ENCODE measurements around the gene NSD1. TPM values are rescaled to one million over a fixed set of nuclear protein-coding genes. Genes with fewer than 3 reads are reported as not detected.

The NSD1 gene
- total RNA-seq, 2 experiments from 2014 or later, result 87.6 to 93.3 TPM

DNA sequence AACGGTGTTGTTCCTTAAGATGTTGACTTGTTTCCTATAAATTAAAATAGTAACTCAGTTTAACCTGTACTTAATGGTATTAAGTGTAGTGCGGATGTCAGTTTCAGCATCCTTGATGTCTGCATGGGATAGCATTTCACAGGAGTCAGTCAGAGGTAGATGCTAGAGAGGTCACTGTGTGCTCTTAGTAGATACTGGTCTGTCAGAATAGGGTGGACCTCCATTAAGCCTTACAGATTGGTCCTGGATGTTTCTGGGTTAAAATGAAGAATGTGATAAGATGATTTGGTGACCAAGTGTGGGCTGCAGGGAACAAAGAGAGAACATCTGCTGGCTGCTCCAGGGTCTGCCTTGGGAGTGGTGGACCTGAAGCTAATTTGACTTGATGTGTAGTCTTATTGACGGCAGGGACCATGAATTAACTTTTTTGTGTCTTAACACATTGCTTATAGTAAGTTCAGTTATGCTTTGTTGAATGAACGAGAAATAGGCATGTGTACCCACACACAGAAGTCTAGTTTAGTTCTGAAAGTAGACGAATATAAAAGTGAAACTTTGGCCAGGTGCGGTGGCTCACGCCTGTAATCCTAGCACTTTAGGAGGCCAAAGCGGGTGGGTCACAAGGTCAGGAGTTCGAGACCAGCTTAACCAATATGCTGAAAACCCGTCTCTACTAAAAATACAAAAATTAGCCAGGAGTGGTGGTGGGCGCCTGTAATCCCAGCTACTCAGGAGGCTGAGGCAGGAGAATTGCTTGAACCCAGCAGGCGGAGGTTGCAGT is 157.4 kb downstream of the NSD1 start:
- Mint-ChIP-seq H3K9me3 (no peaks in the 10 kb centered on the region), H3K27ac (no peak overlapping the region), H3K36me3 (ENCODE audit: low read depth) (peaks cover 89% of the 10 kb centered on the region), H3K4me3 (no peak overlapping the region), H3K4me1 (ENCODE audit: low read depth) (peaks cover 11% of the 10 kb centered on the region), H3K27me3 (no peaks in the 10 kb centered on the region)
- TF ChIP-seq, protein P1, sequence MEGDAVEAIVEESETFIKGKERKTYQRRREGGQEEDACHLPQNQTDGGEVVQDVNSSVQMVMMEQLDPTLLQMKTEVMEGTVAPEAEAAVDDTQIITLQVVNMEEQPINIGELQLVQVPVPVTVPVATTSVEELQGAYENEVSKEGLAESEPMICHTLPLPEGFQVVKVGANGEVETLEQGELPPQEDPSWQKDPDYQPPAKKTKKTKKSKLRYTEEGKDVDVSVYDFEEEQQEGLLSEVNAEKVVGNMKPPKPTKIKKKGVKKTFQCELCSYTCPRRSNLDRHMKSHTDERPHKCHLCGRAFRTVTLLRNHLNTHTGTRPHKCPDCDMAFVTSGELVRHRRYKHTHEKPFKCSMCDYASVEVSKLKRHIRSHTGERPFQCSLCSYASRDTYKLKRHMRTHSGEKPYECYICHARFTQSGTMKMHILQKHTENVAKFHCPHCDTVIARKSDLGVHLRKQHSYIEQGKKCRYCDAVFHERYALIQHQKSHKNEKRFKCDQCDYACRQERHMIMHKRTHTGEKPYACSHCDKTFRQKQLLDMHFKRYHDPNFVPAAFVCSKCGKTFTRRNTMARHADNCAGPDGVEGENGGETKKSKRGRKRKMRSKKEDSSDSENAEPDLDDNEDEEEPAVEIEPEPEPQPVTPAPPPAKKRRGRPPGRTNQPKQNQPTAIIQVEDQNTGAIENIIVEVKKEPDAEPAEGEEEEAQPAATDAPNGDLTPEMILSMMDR (IDR thresholded peaks at IDR 0.05), result no peak
- H3K4me1 ChIP-seq (ENCODE audit: insufficient read depth, low read length), result peaks cover 6% of the 10 kb centered on the region
- no peak overlapping the region for H3K4me3 ChIP-seq (ENCODE audit: low read length)
- ChIA-PET POLR2A (no interaction called here), CTCF (no interaction called here)
- H3K9me3 ChIP-seq (ENCODE audit: control insufficient read depth in 1 of 2, insufficient read depth in 1 of 2, low read length in 2 of 2), result no peaks in the 10 kb centered on the region
- H3K27me3 ChIP-seq (ENCODE audit: control insufficient read depth in 1 of 2, insufficient read depth in 2 of 2, low read length in 2 of 2), result no peaks in the 10 kb centered on the region
- DNase-seq, result no peak
- no peak overlapping the region for H3K27ac ChIP-seq (ENCODE audit: low read depth in 1 of 2, low read length in 2 of 2)
- intact Hi-C loops (cut with DNase I, micrococcal nuclease), result no loop called here
- ATAC-seq (ENCODE audit: poor library complexity), result no peak
- peaks cover 84% of the 10 kb centered on the region for H3K36me3 ChIP-seq (ENCODE audit: insufficient read depth, low read length)

DNA sequence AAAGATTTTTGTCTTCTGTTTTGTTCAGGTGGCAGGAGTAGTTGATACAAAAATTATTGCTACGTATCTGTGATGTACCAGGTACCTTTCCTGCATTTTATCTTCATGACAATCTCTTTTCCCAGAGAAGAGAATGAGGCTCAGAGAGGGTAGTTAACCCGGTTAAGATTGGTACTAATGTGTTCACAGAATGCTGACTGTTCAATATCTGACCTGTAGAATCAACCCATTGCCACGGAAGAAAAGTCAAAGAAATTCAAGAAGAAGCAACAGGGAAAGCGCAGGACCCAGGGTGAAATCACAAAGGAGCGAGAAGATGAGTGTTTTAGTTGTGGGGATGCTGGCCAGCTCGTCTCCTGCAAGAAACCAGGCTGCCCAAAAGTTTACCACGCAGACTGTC is 158.2 kb downstream of the NSD1 start:
- DNase-seq, result no peak

DNA sequence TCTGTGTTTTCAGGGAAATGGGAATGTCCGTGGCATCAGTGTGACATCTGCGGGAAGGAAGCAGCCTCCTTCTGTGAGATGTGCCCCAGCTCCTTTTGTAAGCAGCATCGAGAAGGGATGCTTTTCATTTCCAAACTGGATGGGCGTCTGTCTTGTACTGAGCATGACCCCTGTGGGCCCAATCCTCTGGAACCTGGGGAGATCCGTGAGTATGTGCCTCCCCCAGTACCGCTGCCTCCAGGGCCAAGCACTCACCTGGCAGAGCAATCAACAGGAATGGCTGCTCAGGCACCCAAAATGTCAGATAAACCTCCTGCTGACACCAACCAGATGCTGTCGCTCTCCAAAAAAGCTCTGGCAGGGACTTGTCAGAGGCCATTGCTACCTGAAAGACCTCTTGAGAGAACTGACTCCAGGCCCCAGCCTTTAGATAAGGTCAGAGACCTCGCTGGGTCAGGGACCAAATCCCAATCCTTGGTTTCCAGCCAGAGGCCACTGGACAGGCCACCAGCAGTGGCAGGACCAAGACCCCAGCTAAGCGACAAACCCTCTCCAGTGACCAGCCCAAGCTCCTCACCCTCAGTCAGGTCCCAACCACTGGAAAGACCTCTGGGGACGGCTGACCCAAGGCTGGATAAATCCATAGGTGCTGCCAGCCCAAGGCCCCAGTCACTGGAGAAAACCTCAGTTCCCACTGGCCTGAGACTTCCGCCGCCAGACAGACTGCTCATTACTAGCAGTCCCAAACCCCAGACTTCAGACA is 160.4 kb downstream of the NSD1 start:
- H3K36me3 ChIP-seq (ENCODE audit: insufficient read depth, low read length), result peaks cover 62% of the 10 kb centered on the region
- Mint-ChIP-seq H3K27ac (no peak overlapping the region), H3K4me1 (ENCODE audit: low read depth) (peaks cover 29% of the 10 kb centered on the region), H3K4me3 (no peak overlapping the region), H3K36me3 (ENCODE audit: low read depth) (peaks cover 73% of the 10 kb centered on the region), H3K27me3 (no peaks in the 10 kb centered on the region), H3K9me3 (no peaks in the 10 kb centered on the region)
- ChIA-PET CTCF (no interaction called here), POLR2A (no interaction called here)
- TF ChIP-seq, protein P1 (IDR thresholded peaks at IDR 0.05), result no peak
- no peak overlapping the region for H3K4me3 ChIP-seq (ENCODE audit: low read length)
- intact Hi-C loops (cut with DNase I, micrococcal nuclease), result no loop called here
- ATAC-seq (ENCODE audit: poor library complexity), result no peak
- DNase-seq, result no peak
- H3K27ac ChIP-seq (ENCODE audit: low read depth in 1 of 2, low read length in 2 of 2), result no peak overlapping the region
- no peaks in the 10 kb centered on the region for H3K27me3 ChIP-seq (ENCODE audit: control insufficient read depth in 1 of 2, insufficient read depth in 2 of 2, low read length in 2 of 2)
- no peaks in the 10 kb centered on the region for H3K9me3 ChIP-seq (ENCODE audit: control insufficient read depth in 1 of 2, insufficient read depth in 1 of 2, low read length in 2 of 2)
- H3K4me1 ChIP-seq (ENCODE audit: insufficient read depth, low read length), result peaks cover 16% of the 10 kb centered on the region

More for the DNA sequence above, 158.2 kb downstream of the NSD1 start:
- ChIA-PET CTCF (no interaction called here), POLR2A (no interaction called here)
- Histone ChIP-seq H3K36me3 (ENCODE audit: insufficient read depth, low read length) (peaks cover 79% of the 10 kb centered on the region), H3K27ac (ENCODE audit: low read depth in 1 of 2, low read length in 2 of 2) (no peak overlapping the region), H3K4me3 (ENCODE audit: low read length) (no peak overlapping the region), H3K9me3 (ENCODE audit: control insufficient read depth in 1 of 2, insufficient read depth in 1 of 2, low read length in 2 of 2) (no peaks in the 10 kb centered on the region), H3K4me1 (ENCODE audit: insufficient read depth, low read length) (peaks cover 13% of the 10 kb centered on the region), H3K27me3 (ENCODE audit: control insufficient read depth in 1 of 2, insufficient read depth in 2 of 2, low read length in 2 of 2) (no peaks in the 10 kb centered on the region)
- H3K27ac Mint-ChIP-seq, result no peak overlapping the region
- H3K36me3 Mint-ChIP-seq (ENCODE audit: low read depth), result peaks cover 89% of the 10 kb centered on the region
- no peak overlapping the region for H3K4me3 Mint-ChIP-seq
- TF ChIP-seq, protein P1 (IDR thresholded peaks at IDR 0.05), result no peak
- H3K27me3 Mint-ChIP-seq, result no peaks in the 10 kb centered on the region
- intact Hi-C loops (cut with DNase I, micrococcal nuclease), result no loop called here
- no peak for ATAC-seq (ENCODE audit: poor library complexity)
- H3K9me3 Mint-ChIP-seq, result no peaks in the 10 kb centered on the region
- peaks cover 18% of the 10 kb centered on the region for H3K4me1 Mint-ChIP-seq (ENCODE audit: low read depth)

Data from CD4-positive, alpha-beta T cell (primary cell).